HG02973 (cell line): ENCODE measurements around the gene KRTAP1-3.
"Not testable (repeated sequence)": the region's sequence is repeated elsewhere in the genome, so short reads cannot be mapped to it uniquely, and the experiment has no call there.

Source experiments
- ATAC-seq: cut with Tn5 transposase; IDR thresholded peaks from one replicate; pipeline ENCODE4 v1.9.1; 2021; ENCODE audit warnings: moderate library complexity; ENCODE audit not compliant: unreplicated experiment

The KRTAP1-3 gene

GRCh38 chr17:41054556-41054955 lies 19.9 kb upstream of the KRTAP1-3 start:
- ATAC-seq: not testable (repeated sequence)

GRCh38 chr17:41054025-41054424 lies 19.4 kb upstream of the KRTAP1-3 start:
- no peak for ATAC-seq

- ATAC-seq: no peak
Observed at GRCh38 chr17:41052566-41052965, 17.9 kb upstream of the KRTAP1-3 start.

GRCh38 chr17:41049110-41049509 lies 14.4 kb upstream of the KRTAP1-3 start:
- no peak for ATAC-seq

- no peak for ATAC-seq
Observed at GRCh38 chr17:41048441-41048840, 13.8 kb upstream of the KRTAP1-3 start.

GRCh38 chr17:41046735-41047465 lies 12.2 kb upstream of the KRTAP1-3 start, which contains the start of gene KRTAP2-1:
Gene KRTAP2-1, minus strand, starts transcription at chr17:41047316. Its CDS starts 49 bp downstream, at chr17:41047267.
- not testable (repeated sequence) for ATAC-seq

- no peak for ATAC-seq
Observed at GRCh38 chr17:41042953-41043352, 8.3 kb upstream of the KRTAP1-3 start.

GRCh38 chr17:41040783-41041571 lies 6.3 kb upstream of the KRTAP1-3 start, which contains the start of gene KRTAP1-1:
Gene KRTAP1-1, minus strand, starts transcription at chr17:41041450. Its CDS starts 53 bp downstream, at chr17:41041397.
- ATAC-seq: not testable (repeated sequence)

GRCh38 chr17:41037853-41038350 lies 3.2 kb upstream of the KRTAP1-3 start:
- ATAC-seq: no peak

- no peak for ATAC-seq
Observed at GRCh38 chr17:41029633-41030245, 4.9 kb downstream of the KRTAP1-3 start, which contains the start of gene KRTAP1-4. Gene KRTAP1-4, minus strand, starts transcription at chr17:41030195. Its CDS starts 117 bp downstream, at chr17:41030078.

- ATAC-seq: no peak
Observed at GRCh38 chr17:41026715-41027471, 7.8 kb downstream of the KRTAP1-3 start, which contains the start of gene KRTAP1-5. Gene KRTAP1-5, minus strand, starts transcription at chr17:41027208. Its CDS starts 53 bp downstream, at chr17:41027155.

- ATAC-seq: no peak
Observed at GRCh38 chr17:41024697-41025096, 10.0 kb downstream of the KRTAP1-3 start.

GRCh38 chr17:41020336-41020735 lies 14.3 kb downstream of the KRTAP1-3 start:
- no peak for ATAC-seq

GRCh38 chr17:41019415-41019814 lies 15.3 kb downstream of the KRTAP1-3 start:
- ATAC-seq: no peak

- no peak for ATAC-seq
Observed at GRCh38 chr17:41018541-41018940, 16.1 kb downstream of the KRTAP1-3 start.

GRCh38 chr17:41016578-41017215 lies 18.0 kb downstream of the KRTAP1-3 start:
- no peak for ATAC-seq

- ATAC-seq: no peak
Observed at GRCh38 chr17:41015454-41015853, 19.2 kb downstream of the KRTAP1-3 start.

- no peak for ATAC-seq
Observed at GRCh38 chr17:41013606-41014005, 21.1 kb downstream of the KRTAP1-3 start.

GRCh38 chr17:41013181-41013580 lies 21.5 kb downstream of the KRTAP1-3 start:
- no peak for ATAC-seq
